CD14-positive monocyte (primary cell): Measurements from ENCODE around the gene CNNM3. TPM values are rescaled to one million over a fixed set of nuclear protein-coding genes. Genes with fewer than 3 reads are reported as not detected.
"Not testable (repeated sequence)": the region's sequence is repeated elsewhere in the genome, so short reads cannot be mapped to it uniquely, and the experiment has no call there.

Experiments
- DNase-seq, 3 donors: peaks; one replicate each; pipeline ENCODE4 v3.0.0-alpha.2; 2011 to 2022
- H2AFZ ChIP-seq: 2 replicates; pipeline ENCODE4 v1.6.0; 2012; ENCODE audit warnings: mild to moderate bottlenecking, low read depth, low read length, inconsistent platforms; ENCODE audit not compliant: insufficient read depth, poor library complexity, severe bottlenecking
- H3K27ac ChIP-seq, 2 donors: 1 replicate in 1 of 2; 2 replicates in 1 of 2; pipeline ENCODE4 v1.5.1; 2012 to 2013; ENCODE audit warnings: low read length in 2 of 2, control low read depth in 1 of 2, inconsistent platforms in 1 of 2, low read depth in 1 of 2, mild to moderate bottlenecking in 1 of 2
- H3K27me3 ChIP-seq, 2 donors: one replicate each; pipeline versions ENCODE4 v1.6.0 to v1.6.1; 2011 to 2013; ENCODE audit warnings: low read length in 2 of 2; ENCODE audit not compliant: control insufficient read depth in 2 of 2, insufficient read depth in 2 of 2
- H3K36me3 ChIP-seq, 2 donors: replicated peaks in 1 of 2; 1 replicate in 1 of 2; 2 replicates in 1 of 2; pipeline versions ENCODE4 v1.5.1 to v1.6.1; 2012 to 2013; ENCODE audit warnings: low read length in 2 of 2, control low read depth in 1 of 2, inconsistent platforms in 1 of 2, mild to moderate bottlenecking in 1 of 2; ENCODE audit not compliant: insufficient read depth in 2 of 2, control insufficient read depth in 1 of 2
- H3K4me1 ChIP-seq, 2 donors: 1 replicate in 1 of 2; 2 replicates in 1 of 2; pipeline versions ENCODE4 v1.5.1 to v1.6.1; 2012 to 2013; ENCODE audit warnings: low read length in 2 of 2, control low read depth in 1 of 2, inconsistent platforms in 1 of 2, mild to moderate bottlenecking in 1 of 2, moderate library complexity in 1 of 2; ENCODE audit not compliant: insufficient read depth in 2 of 2, control insufficient read depth in 1 of 2
- H3K4me2 ChIP-seq: replicated peaks from 2 replicates; pipeline ENCODE3; 2012; ENCODE audit warnings: low read length, moderate library complexity, mild to moderate bottlenecking; ENCODE audit not compliant: poor library complexity, severe bottlenecking; ENCODE audit errors: extremely low read depth
- H3K4me3 ChIP-seq, 3 experiments: fragments of 200-600 bp in 1 of 3; sonication (generic) in 1 of 3; replicated peaks in 1 of 3; 1 replicate in 2 of 3; 2 replicates in 1 of 3; pipeline ENCODE4 v1.5.1; 2011 to 2013; ENCODE audit warnings: low read length in 3 of 3, mild to moderate bottlenecking in 3 of 3, control low read depth in 2 of 3, low read depth in 2 of 3, inconsistent platforms in 1 of 3, moderate library complexity in 1 of 3
- H3K79me2 ChIP-seq: 2 replicates; pipeline ENCODE4 v1.6.0; 2012; ENCODE audit warnings: mild to moderate bottlenecking, control low read depth, inconsistent platforms, low read length, moderate library complexity; ENCODE audit not compliant: insufficient read depth
- H3K9ac ChIP-seq: 2 replicates; pipeline ENCODE4 v1.6.0; 2017; ENCODE audit warnings: low read length, mild to moderate bottlenecking; ENCODE audit not compliant: insufficient read depth, poor library complexity, severe bottlenecking
- H3K9me3 ChIP-seq, 2 donors: replicated peaks in 1 of 2; 1 replicate in 1 of 2; 2 replicates in 1 of 2; pipeline versions ENCODE4 v1.5.1 to v1.6.1; 2012 to 2013; ENCODE audit warnings: low read length in 2 of 2, control low read depth in 1 of 2; ENCODE audit not compliant: control insufficient read depth in 1 of 2, insufficient read depth in 1 of 2
- H4K20me1 ChIP-seq: 2 replicates; pipeline ENCODE4 v1.6.0; 2012; ENCODE audit warnings: mild to moderate bottlenecking, low read length, control low read depth, moderate library complexity; ENCODE audit not compliant: insufficient read depth
- H3K27ac Mint-ChIP-seq, 7 donors: one replicate each; pipeline ENCODE4 v1.8.0; 2020; ENCODE audit warnings: mild to moderate bottlenecking in 7 of 7, mixed read lengths in 7 of 7, moderate library complexity in 6 of 7, inconsistent platforms in 2 of 7
- H3K27me3 Mint-ChIP-seq, 3 donors: one replicate each; pipeline ENCODE4 v1.8.0; 2021 to 2022; ENCODE audit warnings: low read depth in 3 of 3, mild to moderate bottlenecking in 3 of 3, mixed read lengths in 3 of 3, moderate library complexity in 3 of 3, inconsistent platforms in 1 of 3
- H3K36me3 Mint-ChIP-seq, 2 donors: one replicate each; pipeline ENCODE4 v1.8.0; 2020; ENCODE audit warnings: mixed read lengths in 2 of 2, inconsistent platforms in 1 of 2, mild to moderate bottlenecking in 1 of 2
- H3K4me1 Mint-ChIP-seq: one replicate; pipeline ENCODE4 v1.8.0; 2020; ENCODE audit warnings: mild to moderate bottlenecking, mixed read lengths
- H3K4me3 Mint-ChIP-seq, 2 donors: one replicate each; pipeline ENCODE4 v1.8.0; 2020; ENCODE audit warnings: mild to moderate bottlenecking in 2 of 2, mixed read lengths in 2 of 2, moderate library complexity in 1 of 2
- H3K9me3 Mint-ChIP-seq, 7 donors: one replicate each; pipeline ENCODE4 v1.8.0; 2020 to 2022; ENCODE audit warnings: mixed read lengths in 7 of 7, mild to moderate bottlenecking in 6 of 7, moderate library complexity in 6 of 7, inconsistent platforms in 2 of 7
- WGBS: methylation state at CpG from one replicate; pipeline ENCODE4 v1.1.5; 2013; ENCODE audit warnings: missing lambda C conversion rate; ENCODE audit not compliant: insufficient coverage; 5-methylcytosine and 5-hydroxymethylcytosine counted together
- intact Hi-C, 2 donors: fragments of 100-400 bp; cut with micrococcal nuclease; formaldehyde crosslinking; loops; one replicate each; pipeline versions ENCODE4 v1.15.0 to v1.15.1; 2023
- polyA plus RNA-seq, 3 donors: library from polyadenylated mRNA; depleted of rRNA in 1 of 3; unstranded in 2 of 3; stranded (reverse) in 1 of 3; fragments of 300-500 nt in 2 of 3; fragments of >200 nt in 1 of 3; fragmentation: Illumina TruSeq in 2 of 3; gene quantifications; 1 replicate in 2 of 3; 2 replicates in 1 of 3; pipeline ENCODE4 v1.2.3, GENCODE V29; 2012 to 2021
- TF ChIP-seq, protein P1 (sequence below): fragments of 200-600 bp; IDR thresholded peaks from one replicate; pipeline ENCODE4 v1.8.0; 2022; ENCODE audit warnings: antibody characterized with exemption, mild to moderate bottlenecking

Gene CNNM3
- polyA plus RNA-seq, 3 donors = 1.2 to 12.0 (median 4.9) TPM

DNA sequence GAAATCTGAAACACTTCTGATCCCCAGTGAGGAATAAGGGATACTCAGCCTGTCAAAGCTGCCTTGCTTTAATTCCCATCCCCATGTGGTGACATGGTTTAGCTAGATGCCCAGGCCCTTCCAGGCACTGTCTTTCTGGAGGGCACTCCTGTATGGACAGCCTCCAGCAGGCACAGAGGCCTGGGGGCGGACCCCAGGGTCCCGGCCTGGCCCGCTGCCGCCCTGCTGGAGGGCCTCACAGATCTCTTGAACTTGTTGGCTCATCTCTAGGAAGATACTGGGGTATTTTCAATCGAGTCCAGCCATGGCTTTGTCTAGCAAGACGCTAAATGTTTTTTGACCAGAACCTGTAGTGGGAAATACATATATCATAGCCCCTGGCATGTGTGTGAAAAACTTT, 21.0 kb upstream of the CNNM3 start:
- Histone ChIP-seq H3K4me2 (no peak overlapping the region), H3K27ac (no peak overlapping the region), H3K4me3 (no peak overlapping the region), H3K9ac (no peak overlapping the region), H2AFZ (no peak overlapping the region), H3K79me2 (no peaks in the 10 kb centered on the region), H3K27me3 (no peaks in the 10 kb centered on the region), H4K20me1 (no peaks in the 10 kb centered on the region), H3K4me1 (no peaks in the 10 kb centered on the region), H3K36me3 (peaks cover 12 to 29% of the 10 kb centered on the region in 2 donors), H3K9me3 (no peaks in the 10 kb centered on the region)
- no peak overlapping the region for H3K27ac Mint-ChIP-seq
- no peaks in the 10 kb centered on the region for H3K9me3 Mint-ChIP-seq
- no peaks in the 10 kb centered on the region for H3K27me3 Mint-ChIP-seq
- 100% methylated on average over 3 of the region's 6 CpGs for WGBS
- intact Hi-C loops = no loop called here
- no peak overlapping the region for H3K4me3 Mint-ChIP-seq
- DNase-seq = no peak
- H3K4me1 Mint-ChIP-seq = no peaks in the 10 kb centered on the region
- peaks cover 24% of the 10 kb centered on the region in 2 donors for H3K36me3 Mint-ChIP-seq
- TF ChIP-seq, protein P1, sequence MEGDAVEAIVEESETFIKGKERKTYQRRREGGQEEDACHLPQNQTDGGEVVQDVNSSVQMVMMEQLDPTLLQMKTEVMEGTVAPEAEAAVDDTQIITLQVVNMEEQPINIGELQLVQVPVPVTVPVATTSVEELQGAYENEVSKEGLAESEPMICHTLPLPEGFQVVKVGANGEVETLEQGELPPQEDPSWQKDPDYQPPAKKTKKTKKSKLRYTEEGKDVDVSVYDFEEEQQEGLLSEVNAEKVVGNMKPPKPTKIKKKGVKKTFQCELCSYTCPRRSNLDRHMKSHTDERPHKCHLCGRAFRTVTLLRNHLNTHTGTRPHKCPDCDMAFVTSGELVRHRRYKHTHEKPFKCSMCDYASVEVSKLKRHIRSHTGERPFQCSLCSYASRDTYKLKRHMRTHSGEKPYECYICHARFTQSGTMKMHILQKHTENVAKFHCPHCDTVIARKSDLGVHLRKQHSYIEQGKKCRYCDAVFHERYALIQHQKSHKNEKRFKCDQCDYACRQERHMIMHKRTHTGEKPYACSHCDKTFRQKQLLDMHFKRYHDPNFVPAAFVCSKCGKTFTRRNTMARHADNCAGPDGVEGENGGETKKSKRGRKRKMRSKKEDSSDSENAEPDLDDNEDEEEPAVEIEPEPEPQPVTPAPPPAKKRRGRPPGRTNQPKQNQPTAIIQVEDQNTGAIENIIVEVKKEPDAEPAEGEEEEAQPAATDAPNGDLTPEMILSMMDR = no peak

DNA sequence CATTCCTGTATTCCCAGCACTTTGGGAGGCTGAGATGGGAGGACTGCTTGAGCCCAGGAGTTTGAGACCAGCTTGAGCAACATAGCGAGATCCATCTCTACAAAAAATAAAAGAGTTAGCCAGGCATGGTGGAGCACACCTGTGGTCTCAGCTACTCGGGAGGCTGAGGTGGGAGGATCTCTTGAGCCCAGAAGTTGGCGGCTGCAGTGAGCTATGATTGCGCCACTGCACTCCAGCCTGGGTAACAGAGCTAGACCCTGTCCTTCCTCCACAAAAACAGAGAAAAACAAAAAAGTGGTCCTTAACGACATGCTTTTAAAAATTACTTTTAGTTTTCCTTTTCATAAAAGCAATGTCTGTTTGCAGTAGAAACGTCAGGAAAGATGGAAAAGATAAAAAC, 19.6 kb upstream of the CNNM3 start:
- intact Hi-C loops, DNase-seq, H3K27ac ChIP-seq, H3K9me3 ChIP-seq, H3K9me3 Mint-ChIP-seq, H3K9ac ChIP-seq, H3K4me1 ChIP-seq, H3K27me3 ChIP-seq, H3K79me2 ChIP-seq, H4K20me1 ChIP-seq, H3K4me3 ChIP-seq, H3K27me3 Mint-ChIP-seq, H3K27ac Mint-ChIP-seq, H3K4me1 Mint-ChIP-seq, H3K4me3 Mint-ChIP-seq, H2AFZ ChIP-seq, H3K4me2 ChIP-seq: not testable (repeated sequence)
- WGBS = 100% methylated on average over 3 of the region's 6 CpGs
- peaks cover 24% of the 10 kb centered on the region in 2 donors for H3K36me3 Mint-ChIP-seq
- H3K36me3 ChIP-seq = peaks cover 12 to 32% of the 10 kb centered on the region in 2 donors
